ENCODE data around the gene NHS. TPM values are rescaled to one million over a fixed set of nuclear protein-coding genes. Genes with fewer than 3 reads are reported as not detected.

The NHS gene
- total and polyA plus RNA-seq, 10 donors: 0.32 to 3.1 (median 2.1) TPM

GRCh38 chrX:17413228-17413627, 38.2 kb downstream of the NHS start:
- intact Hi-C loops (cut with DNase I; ENCODE audit: low total_unique reads): no loop called here
- TF ChIP-seq, protein P1, sequence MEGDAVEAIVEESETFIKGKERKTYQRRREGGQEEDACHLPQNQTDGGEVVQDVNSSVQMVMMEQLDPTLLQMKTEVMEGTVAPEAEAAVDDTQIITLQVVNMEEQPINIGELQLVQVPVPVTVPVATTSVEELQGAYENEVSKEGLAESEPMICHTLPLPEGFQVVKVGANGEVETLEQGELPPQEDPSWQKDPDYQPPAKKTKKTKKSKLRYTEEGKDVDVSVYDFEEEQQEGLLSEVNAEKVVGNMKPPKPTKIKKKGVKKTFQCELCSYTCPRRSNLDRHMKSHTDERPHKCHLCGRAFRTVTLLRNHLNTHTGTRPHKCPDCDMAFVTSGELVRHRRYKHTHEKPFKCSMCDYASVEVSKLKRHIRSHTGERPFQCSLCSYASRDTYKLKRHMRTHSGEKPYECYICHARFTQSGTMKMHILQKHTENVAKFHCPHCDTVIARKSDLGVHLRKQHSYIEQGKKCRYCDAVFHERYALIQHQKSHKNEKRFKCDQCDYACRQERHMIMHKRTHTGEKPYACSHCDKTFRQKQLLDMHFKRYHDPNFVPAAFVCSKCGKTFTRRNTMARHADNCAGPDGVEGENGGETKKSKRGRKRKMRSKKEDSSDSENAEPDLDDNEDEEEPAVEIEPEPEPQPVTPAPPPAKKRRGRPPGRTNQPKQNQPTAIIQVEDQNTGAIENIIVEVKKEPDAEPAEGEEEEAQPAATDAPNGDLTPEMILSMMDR (IDR thresholded peaks at IDR 0.05 in 8 of 11, conservative IDR thresholded peaks at IDR 0.05 in 3 of 11): no peak
- TF ChIP-seq POLR2AphosphoS5 (IDR thresholded peaks at IDR 0.05) (no peak), POLR2A (IDR thresholded peaks at IDR 0.05) (no peak)
- no peak for DNase-seq
- no peaks in the 10 kb centered on the region for H3K4me1 ChIP-seq
- H3K4me3 ChIP-seq: no peak overlapping the region
- H3K27ac ChIP-seq: no peak overlapping the region
- no peaks in the 10 kb centered on the region for H3K9me3 ChIP-seq
- peaks cover 0 to 15% (median 0%) of the 10 kb centered on the region in 7 donors for H3K27me3 ChIP-seq (replicated peaks in 1 of 7)
- WGBS, 5 donors: 62 to 84% (median 69%) methylated on average over 4 of the region's 4 CpGs
- H3K36me3 ChIP-seq: no peaks in the 10 kb centered on the region

GRCh38 chrX:17414027-17414658, 39.1 kb downstream of the NHS start:
- Histone ChIP-seq H3K36me3 (no peaks in the 10 kb centered on the region), H3K27me3 (replicated peaks in 1 of 7) (peaks cover 0 to 14% (median 0%) of the 10 kb centered on the region in 7 donors), H3K9me3 (no peaks in the 10 kb centered on the region), H3K27ac (peak overlapping the region in 3 of 8 donors; percentile 5 to 43 (median 31)), H3K4me1 (no peaks in the 10 kb centered on the region), H3K4me3 (no peak overlapping the region)
- WGBS, 5 donors: 73 to 93% (median 75%) methylated on average over 7 of the region's 7 CpGs
- intact Hi-C loops (cut with DNase I; ENCODE audit: low total_unique reads): no loop called here
- TF ChIP-seq POLR2AphosphoS5 (IDR thresholded peaks at IDR 0.05) (no peak), POLR2A (IDR thresholded peaks at IDR 0.05) (no peak)
- TF ChIP-seq, protein P1 (IDR thresholded peaks at IDR 0.05 in 8 of 11, conservative IDR thresholded peaks at IDR 0.05 in 3 of 11): no peak
- no peak for DNase-seq

GRCh38 chrX:17414839-17415238, 39.8 kb downstream of the NHS start:
- Histone ChIP-seq H3K36me3 (no peaks in the 10 kb centered on the region), H3K27ac (peak overlapping the region in 3 of 8 donors; percentile 5 to 43 (median 31)), H3K9me3 (no peaks in the 10 kb centered on the region), H3K4me3 (no peak overlapping the region), H3K27me3 (replicated peaks in 1 of 7) (peaks cover 0 to 14% (median 0%) of the 10 kb centered on the region in 7 donors), H3K4me1 (no peaks in the 10 kb centered on the region)
- TF ChIP-seq POLR2A (IDR thresholded peaks at IDR 0.05): no peak
- TF ChIP-seq, protein P1 (IDR thresholded peaks at IDR 0.05 in 8 of 11, conservative IDR thresholded peaks at IDR 0.05 in 3 of 11): no peak
- TF ChIP-seq POLR2AphosphoS5 (IDR thresholded peaks at IDR 0.05): no peak
- 22 to 38% (median 34%) methylated on average over 5 to 6 of the region's 6 CpGs for WGBS, 5 donors
- intact Hi-C loops (cut with DNase I; ENCODE audit: low total_unique reads): no loop called here
- DNase-seq: no peak

DNA sequence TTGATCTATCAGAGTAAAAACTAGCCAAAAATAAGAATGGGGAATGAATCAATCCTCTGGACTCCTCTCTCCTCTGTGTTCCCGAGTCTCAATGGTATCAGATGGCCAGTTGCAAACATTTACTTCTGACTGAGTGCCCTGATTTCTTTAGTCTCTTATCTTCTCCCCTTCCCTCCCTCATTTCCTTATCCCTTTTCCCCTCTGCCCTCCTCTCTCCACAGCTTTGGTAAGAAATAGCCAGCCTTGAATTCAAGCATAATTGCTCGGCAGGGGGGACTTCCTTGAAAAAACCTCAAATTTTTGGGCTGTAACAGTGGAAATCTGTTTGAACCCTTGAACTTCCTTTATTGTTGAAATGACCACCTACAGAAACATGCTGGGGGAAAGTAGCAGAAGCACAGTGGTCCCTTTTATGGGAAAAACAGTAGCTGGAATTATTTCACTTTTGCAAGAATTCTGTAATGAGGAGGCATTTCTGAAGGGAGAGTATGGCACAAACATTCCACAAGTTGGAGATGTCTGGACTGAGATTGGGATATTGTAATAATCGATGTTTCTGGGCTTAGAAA, 40.3 kb downstream of the NHS start:
- TF ChIP-seq POLR2AphosphoS5 (IDR thresholded peaks at IDR 0.05) (no peak), POLR2A (IDR thresholded peaks at IDR 0.05) (no peak)
- TF ChIP-seq, protein P1 (IDR thresholded peaks at IDR 0.05 in 8 of 11, conservative IDR thresholded peaks at IDR 0.05 in 3 of 11): no peak
- 28 to 39% (median 32%) methylated on average over 3 of the region's 3 CpGs for WGBS, 5 donors
- H3K27ac ChIP-seq: peak overlapping the region in 1 of 8 donors; percentile 31

More for the DNA sequence above, 40.3 kb downstream of the NHS start:
- Histone ChIP-seq H3K9me3 (no peaks in the 10 kb centered on the region), H3K4me3 (no peak overlapping the region), H3K36me3 (no peaks in the 10 kb centered on the region), H3K4me1 (no peaks in the 10 kb centered on the region), H3K27me3 (replicated peaks in 1 of 7) (peaks cover 0 to 14% (median 0%) of the 10 kb centered on the region in 7 donors)
- no peak for DNase-seq
- intact Hi-C loops (cut with DNase I; ENCODE audit: low total_unique reads): no loop called here
